COR-L47 (cell line): ENCODE measurements around the gene RXRA.
A peak's percentile ranks its signal among the peaks of the same experiment; 100 is the strongest.

Experiments used
- DNase-seq: peaks from one replicate; lab custom pipeline; 2025; lab: John Stamatoyannopoulos, UW

Gene RXRA

GRCh38 chr9:134414900-134415425, 88.7 kb downstream of the RXRA start:
- no peak for DNase-seq

DNA sequence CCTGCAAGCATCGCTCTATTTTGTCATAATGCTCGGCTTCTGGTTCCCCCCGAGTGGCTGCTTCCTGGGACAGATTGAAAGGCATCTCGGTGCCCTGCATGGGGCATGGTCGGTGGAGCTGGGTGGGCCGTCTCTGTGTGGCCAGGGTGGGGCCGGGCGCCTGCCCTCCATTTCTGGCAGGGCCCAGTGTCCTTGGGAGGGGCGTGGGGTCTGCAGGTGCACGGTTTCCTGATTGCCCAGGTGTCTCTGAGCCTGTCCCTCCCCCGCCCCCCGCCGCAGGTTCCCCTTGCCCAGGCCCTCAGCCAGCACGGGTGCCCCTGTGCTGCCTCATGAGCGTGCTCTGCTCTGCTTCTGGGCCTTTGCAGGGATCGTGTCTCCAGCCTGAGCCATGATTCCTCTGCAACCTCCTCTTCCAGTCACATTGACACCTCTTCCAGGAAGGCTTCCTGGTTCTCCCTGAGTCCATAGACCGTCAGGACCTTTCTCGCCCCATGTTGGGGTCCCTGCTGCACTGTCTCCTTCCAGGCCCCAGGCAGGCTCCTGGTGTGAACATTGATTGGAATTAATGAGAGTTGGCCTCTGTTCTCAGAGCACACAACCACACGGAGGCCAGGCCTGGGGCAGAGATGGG, 90.2 kb downstream of the RXRA start:
- no peak for DNase-seq

GRCh38 chr9:134418354-134418753, 92.1 kb downstream of the RXRA start:
- no peak for DNase-seq

DNA sequence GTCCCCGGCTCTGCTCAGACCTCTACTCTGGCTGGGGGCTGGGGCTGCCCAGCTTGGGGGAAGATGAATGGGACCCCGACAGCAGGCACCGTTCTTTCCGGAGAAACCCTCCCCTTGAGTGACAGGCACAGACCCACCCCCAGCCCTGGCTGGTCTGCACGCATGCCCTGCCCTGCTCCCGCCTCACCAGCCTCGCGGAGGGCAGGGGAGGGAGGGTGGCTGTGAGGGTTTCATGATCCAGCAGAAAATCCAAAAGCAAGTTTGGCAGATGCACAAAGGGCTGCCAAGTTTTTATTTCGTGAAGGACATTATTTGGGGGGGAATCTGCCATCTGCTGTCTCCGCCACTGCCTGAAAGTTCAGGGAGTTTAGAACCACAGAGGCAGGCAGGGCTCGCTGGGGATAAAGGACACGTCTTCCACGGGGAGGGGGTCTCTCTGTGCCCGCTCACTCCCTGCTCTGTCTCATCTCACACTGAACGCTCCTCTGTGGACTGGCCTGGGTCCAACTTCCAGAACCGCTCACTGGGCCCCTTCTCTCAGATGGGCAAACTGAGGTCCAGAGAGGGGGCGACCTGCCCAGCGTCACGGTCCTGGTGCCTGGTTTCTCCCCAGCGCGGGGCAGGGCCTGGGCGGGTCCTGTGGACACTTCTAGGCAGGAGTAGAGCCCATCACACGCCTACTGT, 92.9 kb downstream of the RXRA start:
- DNase-seq = no peak

GRCh38 chr9:134419684-134420076, 93.4 kb downstream of the RXRA start:
- peak; percentile 46 for DNase-seq

DNA sequence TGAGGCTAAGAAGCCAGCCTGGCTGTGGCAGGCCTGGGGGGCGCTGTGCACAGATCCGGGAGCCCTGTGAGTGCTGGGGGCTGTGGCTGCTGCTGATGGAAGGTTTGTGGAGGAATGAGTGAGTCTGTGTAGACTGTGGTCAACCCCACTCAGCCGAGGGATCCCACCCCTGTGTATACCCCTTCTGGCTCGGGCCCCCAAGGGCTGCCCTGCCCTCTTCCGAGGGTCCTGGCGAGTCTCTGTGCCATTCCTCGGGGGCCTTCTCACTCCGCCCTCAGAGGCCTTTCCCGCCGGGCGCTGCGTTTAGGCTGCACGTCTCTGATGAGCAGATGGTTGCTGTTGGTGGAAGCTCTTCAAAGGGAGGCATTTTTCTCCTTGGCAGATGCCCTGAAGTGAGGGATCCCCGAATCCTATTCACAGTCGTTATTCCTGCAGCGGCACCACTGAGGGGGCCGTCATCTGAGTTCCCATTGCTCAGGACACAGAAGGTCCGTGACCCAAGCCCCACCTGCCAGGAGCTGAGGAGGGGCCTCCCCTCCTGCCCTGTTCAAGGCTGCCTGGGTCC, 94.1 kb downstream of the RXRA start:
- no peak for DNase-seq

DNA sequence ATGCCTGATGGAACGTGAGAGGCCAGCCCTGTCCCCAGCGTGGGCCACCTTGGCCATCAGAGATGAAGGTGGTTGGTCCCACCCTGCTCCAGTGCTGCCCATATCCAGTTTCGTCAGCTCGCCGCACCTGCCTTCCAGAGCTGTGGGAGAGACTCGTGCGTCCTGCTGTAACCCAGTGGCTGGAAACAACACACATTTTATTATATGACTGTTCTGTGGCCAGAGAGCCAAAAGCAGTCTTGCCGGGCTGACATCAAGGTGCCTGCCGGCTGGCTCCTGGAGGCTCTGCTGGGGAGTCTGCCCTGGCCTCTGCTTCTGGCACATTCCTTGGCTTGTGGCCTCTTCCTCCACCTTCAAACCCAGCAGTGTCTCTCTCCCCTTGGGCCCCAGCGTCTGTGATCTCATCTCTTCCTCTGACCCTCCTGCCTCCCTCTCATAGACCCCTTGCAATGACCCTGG, 94.7 kb downstream of the RXRA start:
- no peak for DNase-seq

DNA sequence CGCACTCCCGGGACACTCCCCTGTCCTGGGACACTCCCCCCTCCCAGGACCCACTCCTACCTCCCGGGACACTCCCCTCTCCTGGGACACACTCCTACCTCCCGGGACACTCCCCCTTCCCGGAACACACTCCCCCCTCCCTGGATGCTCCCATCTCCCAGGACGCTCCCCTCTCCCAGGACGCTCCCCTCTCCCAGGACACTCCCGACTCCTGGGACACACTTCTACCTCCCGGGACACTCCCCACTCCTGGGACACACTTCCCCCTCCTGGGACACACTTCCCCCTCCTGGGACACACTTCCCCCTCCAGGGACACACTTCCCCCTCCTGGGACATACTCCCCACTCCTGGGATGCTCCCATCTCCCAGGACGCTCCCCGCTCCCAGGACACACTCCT, 95.6 kb downstream of the RXRA start:
- DNase-seq = no peak

GRCh38 chr9:134422301-134423090, 96.2 kb downstream of the RXRA start:
- no peak for DNase-seq

DNA sequence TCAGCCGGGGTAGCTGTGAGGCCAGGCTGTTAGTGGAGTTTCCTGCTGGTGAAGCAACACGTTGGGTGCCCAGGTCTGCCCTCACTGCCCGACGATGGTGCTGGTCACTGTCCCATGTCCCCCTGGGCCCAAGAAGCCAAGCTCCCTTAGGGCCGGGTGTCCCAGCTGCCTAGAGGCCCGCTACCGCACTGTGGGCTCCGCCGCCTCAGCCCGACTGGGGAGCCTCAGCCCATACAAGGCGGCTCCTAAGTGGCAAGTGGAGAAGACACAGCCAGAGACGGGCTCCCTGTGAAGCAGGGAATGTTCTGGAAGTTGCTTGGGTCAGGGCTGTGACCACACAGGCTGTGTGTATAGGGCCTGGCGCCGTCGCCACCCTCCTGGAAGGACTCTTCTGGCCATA, 96.9 kb downstream of the RXRA start:
- no peak for DNase-seq

DNA sequence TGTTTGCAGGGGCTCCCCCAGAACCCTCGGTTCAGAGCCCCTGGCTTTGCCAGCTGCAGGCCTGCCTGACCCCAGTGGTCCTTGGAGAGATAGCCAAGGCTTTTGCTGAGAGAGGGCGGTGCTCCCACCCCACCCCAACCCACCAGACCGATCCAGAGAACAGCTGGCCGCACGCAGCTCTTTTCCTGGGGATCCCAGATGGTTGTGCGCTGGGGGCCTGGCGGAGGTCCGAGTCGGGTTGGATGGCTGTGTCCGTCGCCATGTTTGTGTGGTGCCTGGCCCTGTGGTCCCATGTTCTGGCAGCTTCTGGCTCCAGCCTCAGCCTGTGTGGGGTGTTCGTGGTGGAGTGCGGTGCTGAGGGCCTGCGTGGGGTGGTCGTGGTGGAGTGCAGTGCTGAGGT, 97.5 kb downstream of the RXRA start:
- DNase-seq = no peak

- DNase-seq = peak; percentile 42
Observed at GRCh38 chr9:134424818-134425217, 98.6 kb downstream of the RXRA start.

- no peak for DNase-seq
Observed at GRCh38 chr9:134425401-134425800, 99.1 kb downstream of the RXRA start.

- no peak for DNase-seq
Observed at GRCh38 chr9:134425812-134426211, 99.6 kb downstream of the RXRA start.

GRCh38 chr9:134426436-134426835, 100.2 kb downstream of the RXRA start:
- no peak for DNase-seq

GRCh38 chr9:134427153-134427782, 101.0 kb downstream of the RXRA start:
- no peak for DNase-seq

- no peak for DNase-seq
Observed at GRCh38 chr9:134428559-134428958, 102.3 kb downstream of the RXRA start.

DNA sequence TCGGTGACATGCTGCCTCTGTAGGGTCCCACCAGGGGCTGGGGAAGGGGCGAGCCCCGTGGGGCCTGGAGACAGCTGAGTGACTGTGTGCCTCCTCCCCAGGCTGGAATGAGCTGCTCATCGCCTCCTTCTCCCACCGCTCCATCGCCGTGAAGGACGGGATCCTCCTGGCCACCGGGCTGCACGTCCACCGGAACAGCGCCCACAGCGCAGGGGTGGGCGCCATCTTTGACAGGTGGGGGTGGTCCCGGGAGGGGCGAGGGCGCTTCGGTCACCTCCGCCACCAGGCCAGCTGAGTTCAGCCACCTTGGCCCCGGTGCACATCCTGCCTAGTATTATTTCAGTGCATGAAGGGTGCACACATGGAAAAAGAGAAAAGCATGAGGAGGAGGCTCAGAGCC, 102.8 kb downstream of the RXRA start:
- no peak for DNase-seq

- no peak for DNase-seq
Observed at GRCh38 chr9:134429481-134429880, 103.2 kb downstream of the RXRA start.

- no peak for DNase-seq
Observed at GRCh38 chr9:134431095-134431494, 104.8 kb downstream of the RXRA start.

DNA sequence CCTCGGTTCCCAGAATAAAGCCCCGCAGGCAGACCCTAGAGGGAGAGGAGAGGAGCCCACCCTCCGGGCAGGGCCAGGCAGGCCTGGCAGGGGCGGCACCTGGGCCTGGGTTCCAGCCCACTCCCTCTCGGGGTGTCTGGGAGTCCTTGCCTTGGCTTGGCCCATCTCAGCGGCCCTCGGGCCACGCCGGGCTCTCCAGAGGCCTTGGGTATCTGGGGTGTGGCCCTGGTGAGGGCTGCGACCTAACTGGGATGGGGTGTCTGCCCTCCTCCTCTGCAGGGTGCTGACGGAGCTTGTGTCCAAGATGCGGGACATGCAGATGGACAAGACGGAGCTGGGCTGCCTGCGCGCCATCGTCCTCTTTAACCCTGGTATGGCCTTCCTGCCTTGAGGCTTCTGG, 105.4 kb downstream of the RXRA start:
- no peak for DNase-seq

- DNase-seq = no peak
Observed at GRCh38 chr9:134432471-134432870, 106.2 kb downstream of the RXRA start.
